GM12864 (cell line): ENCODE measurements around the gene DCDC2C.
A peak's percentile ranks its signal among the peaks of the same experiment; 100 is the strongest.
"Not testable (repeated sequence)": the region's sequence is repeated elsewhere in the genome, so short reads cannot be mapped to it uniquely, and the experiment has no call there.

Experiments
- DNase-seq: peaks from one replicate; pipeline ENCODE4 v3.0.0-alpha.2; 2011; ENCODE audit warnings: low read depth
- H3K4me3 ChIP-seq: 2 replicates; pipeline ENCODE4 v1.5.1; 2011; ENCODE audit warnings: mild to moderate bottlenecking, low read depth, low read length, control low read depth
- CTCF ChIP-seq: IDR thresholded peaks from 2 replicates; pipeline ENCODE4 v1.5.1; 2011; ENCODE audit warnings: low read depth, mild to moderate bottlenecking, moderate library complexity, low read length, control low read depth, inconsistent platforms; ENCODE audit errors: missing control alignments

DCDC2C gene

DNA sequence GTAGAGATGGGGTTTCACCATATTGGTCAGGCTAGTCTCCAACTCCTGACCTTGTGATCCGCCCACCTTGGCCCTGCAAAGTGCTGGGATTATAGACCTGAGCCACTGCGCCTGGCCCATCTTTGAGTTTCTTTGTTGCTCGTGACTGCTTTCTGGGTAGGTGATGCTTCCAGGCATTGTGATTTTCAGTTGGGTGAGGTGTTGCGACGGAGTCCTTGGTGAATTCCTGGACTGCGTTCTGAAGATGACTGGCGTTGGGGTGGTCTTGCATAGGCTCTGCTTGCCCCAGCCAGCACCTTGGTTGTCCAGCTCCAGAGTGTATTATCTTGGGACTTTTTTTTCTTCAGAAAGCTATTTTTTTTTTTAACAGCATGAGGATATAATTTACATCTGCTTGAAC is 103.4 kb downstream of the DCDC2C start:
- DNase-seq = no peak
- H3K4me3 ChIP-seq = no peak overlapping the region
- TF ChIP-seq CTCF = no peak

GRCh38 chr2:3807853-3808252 is 104.5 kb downstream of the DCDC2C start:
- no peak for DNase-seq
- H3K4me3 ChIP-seq = no peak overlapping the region
- TF ChIP-seq CTCF = no peak

DNA sequence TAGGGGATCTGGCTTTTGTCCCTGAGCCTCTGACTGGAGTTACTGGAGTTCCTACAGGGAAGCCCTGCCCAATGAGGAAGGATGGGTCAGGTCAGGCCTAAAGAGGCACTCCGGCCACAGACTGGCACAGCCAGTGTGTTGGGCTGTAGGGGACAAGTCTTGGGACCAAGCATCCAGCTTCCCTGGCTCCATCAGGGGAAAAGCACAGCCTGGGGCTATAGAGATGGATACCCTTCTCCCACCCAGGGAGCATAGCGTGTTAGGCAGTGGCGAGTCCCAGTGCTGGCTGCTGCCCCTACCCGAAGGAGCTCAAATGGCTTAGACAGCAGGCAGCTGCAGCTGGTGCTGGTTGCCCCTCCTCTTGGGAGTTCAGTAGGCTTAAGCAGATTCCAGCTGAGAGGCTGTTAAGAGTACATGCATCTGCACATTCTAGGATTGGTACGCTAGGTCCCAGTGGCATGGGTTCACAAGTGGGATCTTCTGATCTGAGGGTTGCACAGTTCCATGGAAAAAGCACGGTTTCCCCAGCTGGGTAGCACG is 111.4 kb downstream of the DCDC2C start:
- no peak for TF ChIP-seq CTCF
- no peak for DNase-seq
- H3K4me3 ChIP-seq = no peak overlapping the region

- not testable (repeated sequence) for DNase-seq
Measured at GRCh38 chr2:3817144-3817543, 113.8 kb downstream of the DCDC2C start.

DNA sequence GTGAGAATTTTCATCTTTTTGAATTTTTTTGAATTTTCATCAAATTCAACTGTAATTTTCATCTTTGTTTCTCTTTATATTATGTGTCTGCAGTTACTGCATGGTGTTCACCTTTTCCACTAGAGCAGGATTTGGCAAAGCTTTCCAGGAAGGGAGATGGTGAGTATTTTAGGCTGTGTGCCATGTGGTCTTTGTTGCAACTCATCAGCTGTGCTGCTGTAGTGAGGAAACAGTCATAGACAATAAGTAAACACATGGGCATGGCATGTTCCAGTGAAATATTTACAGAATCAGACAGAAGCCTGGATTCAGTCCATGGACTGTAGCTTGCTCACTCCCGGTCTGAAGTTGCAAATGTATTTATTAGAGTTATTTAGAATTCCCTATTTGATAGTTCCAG is 120.4 kb downstream of the DCDC2C start:
- no peak for TF ChIP-seq CTCF
- no peak overlapping the region for H3K4me3 ChIP-seq
- DNase-seq = no peak

More at GRCh38 chr2:3817144-3817543, 113.8 kb downstream of the DCDC2C start:
- H3K4me3 ChIP-seq = not testable (repeated sequence)

GRCh38 chr2:3827673-3828575 is 124.5 kb downstream of the DCDC2C start:
- no peak overlapping the region for H3K4me3 ChIP-seq
- no peak for DNase-seq
- peak; percentile 79 for TF ChIP-seq CTCF

- DNase-seq = no peak
- no peak for TF ChIP-seq CTCF
- H3K4me3 ChIP-seq = no peak overlapping the region
Measured at GRCh38 chr2:3830796-3831195, 127.4 kb downstream of the DCDC2C start.
